Measurements from ENCODE around the gene MICALL2. TPM values are rescaled to one million over a fixed set of nuclear protein-coding genes. Genes with fewer than 3 reads are reported as not detected.

The MICALL2 gene
- polyA plus RNA-seq, 2 donors = 20.9 to 50.7 TPM

- Histone ChIP-seq H3K9me3 (ENCODE audit: control insufficient read depth in 2 of 2, insufficient read depth in 1 of 2, low read depth in 1 of 2, low read length in 1 of 2) (peaks cover 4 to 14% of the 10 kb centered on the region in 2 donors), H3K27me3 (ENCODE audit: control insufficient read depth in 1 of 2, insufficient read depth in 2 of 2, low read length in 2 of 2) (peaks cover 2 to 13% of the 10 kb centered on the region in 2 donors), H3K36me3 (ENCODE audit: control insufficient read depth in 2 of 2, insufficient read depth in 2 of 2, low read length in 1 of 2) (no peaks in the 10 kb centered on the region), H3K27ac (ENCODE audit: low read depth in 2 of 2, low read length in 1 of 2) (no peak overlapping the region), H3K4me3 (ENCODE audit: low read depth in 1 of 2, low read length in 2 of 2) (no peak overlapping the region), H3K4me1 (ENCODE audit: control insufficient read depth in 2 of 2, insufficient read depth in 2 of 2, low read length in 1 of 2) (peaks cover 0 to 2% of the 10 kb centered on the region in 2 donors)
- WGBS, 2 donors = 14% methylated on average over 41 of the region's 41 CpGs
Measured at GRCh38 chr7:1403638-1404459, 55.4 kb downstream of the MICALL2 start.

- peaks cover 2 to 11% of the 10 kb centered on the region in 2 donors for H3K27me3 ChIP-seq (ENCODE audit: control insufficient read depth in 1 of 2, insufficient read depth in 2 of 2, low read length in 2 of 2)
- H3K9me3 ChIP-seq (ENCODE audit: control insufficient read depth in 2 of 2, insufficient read depth in 1 of 2, low read depth in 1 of 2, low read length in 1 of 2) = peaks cover 4 to 14% of the 10 kb centered on the region in 2 donors
Measured at GRCh38 chr7:1402791-1403637, 56.3 kb downstream of the MICALL2 start.

GRCh38 chr7:1402110-1402790 is 57.0 kb downstream of the MICALL2 start:
- 90 to 97% methylated on average over 11 to 12 of the region's 12 CpGs for WGBS, 2 donors
- Histone ChIP-seq H3K27ac (ENCODE audit: low read depth in 2 of 2, low read length in 1 of 2) (no peak overlapping the region), H3K4me3 (ENCODE audit: low read depth in 1 of 2, low read length in 2 of 2) (no peak overlapping the region), H3K36me3 (ENCODE audit: control insufficient read depth in 2 of 2, insufficient read depth in 2 of 2, low read length in 1 of 2) (no peaks in the 10 kb centered on the region), H3K4me1 (ENCODE audit: control insufficient read depth in 2 of 2, insufficient read depth in 2 of 2, low read length in 1 of 2) (peaks cover 0 to 2% of the 10 kb centered on the region in 2 donors), H3K9me3 (ENCODE audit: control insufficient read depth in 2 of 2, insufficient read depth in 1 of 2, low read depth in 1 of 2, low read length in 1 of 2) (peaks cover 4 to 14% of the 10 kb centered on the region in 2 donors), H3K27me3 (ENCODE audit: control insufficient read depth in 1 of 2, insufficient read depth in 2 of 2, low read length in 2 of 2) (peaks cover 2 to 11% of the 10 kb centered on the region in 2 donors)

More at GRCh38 chr7:1402791-1403637, 56.3 kb downstream of the MICALL2 start:
- H3K4me3 ChIP-seq (ENCODE audit: low read depth in 1 of 2, low read length in 2 of 2) = no peak overlapping the region
- no peaks in the 10 kb centered on the region for H3K36me3 ChIP-seq (ENCODE audit: control insufficient read depth in 2 of 2, insufficient read depth in 2 of 2, low read length in 1 of 2)
- peaks cover 0 to 2% of the 10 kb centered on the region in 2 donors for H3K4me1 ChIP-seq (ENCODE audit: control insufficient read depth in 2 of 2, insufficient read depth in 2 of 2, low read length in 1 of 2)
- WGBS, 2 donors = 38 to 47% methylated on average over 11 of the region's 11 CpGs
- no peak overlapping the region for H3K27ac ChIP-seq (ENCODE audit: low read depth in 2 of 2, low read length in 1 of 2)

GRCh38 chr7:1401011-1401410 is 58.3 kb downstream of the MICALL2 start:
- H3K4me3 ChIP-seq (ENCODE audit: low read depth in 1 of 2, low read length in 2 of 2) = no peak overlapping the region

GRCh38 chr7:1400371-1400770 is 58.9 kb downstream of the MICALL2 start:
- H3K27ac ChIP-seq (ENCODE audit: low read depth in 2 of 2, low read length in 1 of 2) = no peak overlapping the region
- peaks cover 4 to 16% of the 10 kb centered on the region in 2 donors for H3K9me3 ChIP-seq (ENCODE audit: control insufficient read depth in 2 of 2, insufficient read depth in 1 of 2, low read depth in 1 of 2, low read length in 1 of 2)
- H3K27me3 ChIP-seq (ENCODE audit: control insufficient read depth in 1 of 2, insufficient read depth in 2 of 2, low read length in 2 of 2) = peaks cover 2 to 11% of the 10 kb centered on the region in 2 donors
- WGBS, 2 donors = 36 to 37% methylated on average over 11 of the region's 11 CpGs
- no peak overlapping the region for H3K4me3 ChIP-seq (ENCODE audit: low read depth in 1 of 2, low read length in 2 of 2)
- H3K4me1 ChIP-seq (ENCODE audit: control insufficient read depth in 2 of 2, insufficient read depth in 2 of 2, low read length in 1 of 2) = peaks cover 0 to 2% of the 10 kb centered on the region in 2 donors
- no peaks in the 10 kb centered on the region for H3K36me3 ChIP-seq (ENCODE audit: control insufficient read depth in 2 of 2, insufficient read depth in 2 of 2, low read length in 1 of 2)

More at GRCh38 chr7:1401011-1401410, 58.3 kb downstream of the MICALL2 start:
- Histone ChIP-seq H3K27ac (ENCODE audit: low read depth in 2 of 2, low read length in 1 of 2) (no peak overlapping the region), H3K36me3 (ENCODE audit: control insufficient read depth in 2 of 2, insufficient read depth in 2 of 2, low read length in 1 of 2) (no peaks in the 10 kb centered on the region), H3K27me3 (ENCODE audit: control insufficient read depth in 1 of 2, insufficient read depth in 2 of 2, low read length in 2 of 2) (peaks cover 2 to 11% of the 10 kb centered on the region in 2 donors), H3K4me1 (ENCODE audit: control insufficient read depth in 2 of 2, insufficient read depth in 2 of 2, low read length in 1 of 2) (peaks cover 0 to 2% of the 10 kb centered on the region in 2 donors), H3K9me3 (ENCODE audit: control insufficient read depth in 2 of 2, insufficient read depth in 1 of 2, low read depth in 1 of 2, low read length in 1 of 2) (peaks cover 4 to 16% of the 10 kb centered on the region in 2 donors)
- WGBS, 2 donors = 58 to 63% methylated on average over 18 of the region's 18 CpGs

- Histone ChIP-seq H3K36me3 (ENCODE audit: control insufficient read depth in 2 of 2, insufficient read depth in 2 of 2, low read length in 1 of 2) (no peaks in the 10 kb centered on the region), H3K27me3 (ENCODE audit: control insufficient read depth in 1 of 2, insufficient read depth in 2 of 2, low read length in 2 of 2) (peaks cover 0 to 4% of the 10 kb centered on the region in 2 donors), H3K4me1 (ENCODE audit: control insufficient read depth in 2 of 2, insufficient read depth in 2 of 2, low read length in 1 of 2) (no peaks in the 10 kb centered on the region), H3K4me3 (ENCODE audit: low read depth in 1 of 2, low read length in 2 of 2) (no peak overlapping the region), H3K27ac (ENCODE audit: low read depth in 2 of 2, low read length in 1 of 2) (no peak overlapping the region), H3K9me3 (ENCODE audit: control insufficient read depth in 2 of 2, insufficient read depth in 1 of 2, low read depth in 1 of 2, low read length in 1 of 2) (peaks cover 15 to 26% of the 10 kb centered on the region in 2 donors)
- WGBS, 2 donors = 75 to 76% methylated on average over 12 of the region's 12 CpGs
Measured at GRCh38 chr7:1397491-1398327, 61.6 kb downstream of the MICALL2 start.

GRCh38 chr7:1396195-1396594 is 63.1 kb downstream of the MICALL2 start:
- Histone ChIP-seq H3K4me1 (ENCODE audit: control insufficient read depth in 2 of 2, insufficient read depth in 2 of 2, low read length in 1 of 2) (no peaks in the 10 kb centered on the region), H3K36me3 (ENCODE audit: control insufficient read depth in 2 of 2, insufficient read depth in 2 of 2, low read length in 1 of 2) (no peaks in the 10 kb centered on the region), H3K27ac (ENCODE audit: low read depth in 2 of 2, low read length in 1 of 2) (no peak overlapping the region), H3K4me3 (ENCODE audit: low read depth in 1 of 2, low read length in 2 of 2) (no peak overlapping the region), H3K27me3 (ENCODE audit: control insufficient read depth in 1 of 2, insufficient read depth in 2 of 2, low read length in 2 of 2) (peaks cover 0 to 4% of the 10 kb centered on the region in 2 donors), H3K9me3 (ENCODE audit: control insufficient read depth in 2 of 2, insufficient read depth in 1 of 2, low read depth in 1 of 2, low read length in 1 of 2) (peaks cover 17 to 24% of the 10 kb centered on the region in 2 donors)
- WGBS, 2 donors = 75 to 76% methylated on average over 7 of the region's 7 CpGs

- Histone ChIP-seq H3K4me1 (ENCODE audit: control insufficient read depth in 2 of 2, insufficient read depth in 2 of 2, low read length in 1 of 2) (no peaks in the 10 kb centered on the region), H3K27me3 (ENCODE audit: control insufficient read depth in 1 of 2, insufficient read depth in 2 of 2, low read length in 2 of 2) (peaks cover 0 to 4% of the 10 kb centered on the region in 2 donors)
- WGBS, 2 donors = 59 to 70% methylated on average over 33 of the region's 33 CpGs
Measured at GRCh38 chr7:1395211-1396070, 63.8 kb downstream of the MICALL2 start.

More at GRCh38 chr7:1395211-1396070, 63.8 kb downstream of the MICALL2 start:
- Histone ChIP-seq H3K4me3 (ENCODE audit: low read depth in 1 of 2, low read length in 2 of 2) (no peak overlapping the region), H3K27ac (ENCODE audit: low read depth in 2 of 2, low read length in 1 of 2) (no peak overlapping the region), H3K36me3 (ENCODE audit: control insufficient read depth in 2 of 2, insufficient read depth in 2 of 2, low read length in 1 of 2) (no peaks in the 10 kb centered on the region), H3K9me3 (ENCODE audit: control insufficient read depth in 2 of 2, insufficient read depth in 1 of 2, low read depth in 1 of 2, low read length in 1 of 2) (peaks cover 17 to 24% of the 10 kb centered on the region in 2 donors)
